HepG2 (cell line): ENCODE data around the gene GPSM1. TPM values are rescaled to one million over a fixed set of nuclear protein-coding genes. Genes with fewer than 3 reads are reported as not detected.

Experiments
- DNMT3B ChIP-seq: conservative IDR thresholded peaks from 2 replicates; pipeline ENCODE4 v1.6.1; 2016; ENCODE audit warnings: missing biosample characterization, control low read depth
- GFI1 ChIP-seq: sonication (generic); formaldehyde crosslinking; IDR thresholded peaks from 2 replicates; pipeline ENCODE4 v1.5.0; 2020; ENCODE audit warnings: missing genetic modification reagents, mild to moderate bottlenecking, borderline replicate concordance
- MLX ChIP-seq: IDR thresholded peaks from 2 replicates; pipeline ENCODE4 v1.6.1; 2016
- MLXIP ChIP-seq: sonication (generic); formaldehyde crosslinking; IDR thresholded peaks from 2 replicates; pipeline ENCODE4 v1.9.0; 2021; ENCODE audit warnings: missing genetic modification reagents, borderline replicate concordance
- MXI1 ChIP-seq: IDR thresholded peaks from 3 replicates; pipeline ENCODE4 v1.6.1; 2012; ENCODE audit warnings: low read depth, low read length, inconsistent platforms, borderline replicate concordance
- NR2F6 ChIP-seq, 2 experiments: IDR thresholded peaks; 2 replicates each; pipeline ENCODE4 v1.6.1; 2016; ENCODE audit warnings: antibody characterized with exemption in 1 of 2, mild to moderate bottlenecking in 1 of 2
- PRDM15 ChIP-seq: sonication (generic); formaldehyde crosslinking; IDR thresholded peaks from 2 replicates; pipeline ENCODE4 v1.4.0; 2020; ENCODE audit warnings: missing genetic modification reagents
- RFX1 ChIP-seq: fragments of 450-650 bp; IDR thresholded peaks from 2 replicates; pipeline ENCODE4 v1.6.1; 2017
- RXRA ChIP-seq: sonication (generic); formaldehyde crosslinking; IDR thresholded peaks from 2 replicates; pipeline ENCODE4 v1.5.1; 2020; ENCODE audit warnings: missing genetic modification reagents
- SMAD3 ChIP-seq: sonication (generic); formaldehyde crosslinking; IDR thresholded peaks from 2 replicates; pipeline ENCODE4 v1.4.0; 2020; ENCODE audit warnings: missing genetic modification reagents
- SOX5 ChIP-seq: IDR thresholded peaks from 2 replicates; pipeline ENCODE4 v1.6.1; 2016; ENCODE audit warnings: borderline replicate concordance
- SP1 ChIP-seq, 2 experiments: fragments of 450-650 bp in 1 of 2; sonication (generic) in 1 of 2; formaldehyde crosslinking in 1 of 2; IDR thresholded peaks; 2 replicates each; pipeline versions ENCODE4 v1.4.0 to v1.6.1; 2016 to 2020; ENCODE audit warnings: missing genetic modification reagents in 1 of 2
- TAF1 ChIP-seq: sonication (generic); formaldehyde crosslinking; IDR thresholded peaks from 2 replicates; pipeline ENCODE4 v1.4.0; 2020; ENCODE audit warnings: missing genetic modification reagents
- ZBTB33 ChIP-seq: sonication (generic); formaldehyde crosslinking; IDR thresholded peaks from 2 replicates; pipeline ENCODE4 v1.4.0; 2020; ENCODE audit warnings: missing genetic modification reagents
- ZFP1 ChIP-seq: IDR thresholded peaks from 2 replicates; pipeline ENCODE4 v1.6.1; 2016
- ZFP37 ChIP-seq: sonication (generic); formaldehyde crosslinking; IDR thresholded peaks from 2 replicates; pipeline ENCODE4 v1.4.0; 2020; ENCODE audit warnings: missing genetic modification reagents, borderline replicate concordance
- ZNF331 ChIP-seq: sonication (generic); formaldehyde crosslinking; IDR thresholded peaks from 2 replicates; pipeline ENCODE4 v1.4.0; 2020; ENCODE audit warnings: missing genetic modification reagents
- ZNF713 ChIP-seq: sonication (generic); formaldehyde crosslinking; IDR thresholded peaks from 2 replicates; pipeline ENCODE4 v1.4.0; 2020; ENCODE audit warnings: mild to moderate bottlenecking, missing genetic modification reagents
- polyA plus RNA-seq, 8 experiments: library from polyadenylated mRNA; depleted of rRNA in 3 of 8; stranded (reverse) in 7 of 8; unstranded in 1 of 8; fragments of >200 nt; fragmentation: Illumina TruSeq in 4 of 8; extraction: Trizol in 4 of 8; gene quantifications; 2 replicates each; pipeline versions ENCODE4 v1.2.1 to v1.2.3, GENCODE V29; 2011 to 2016; ENCODE audit warnings: low read depth in 4 of 8, missing spikeins in 1 of 8, mixed read lengths in 1 of 8; ENCODE audit not compliant: insufficient read depth in 1 of 8
- total RNA-seq, 5 experiments: library from RNA; depleted of rRNA; stranded (reverse); fragments of >200 nt; fragmentation: Illumina TruSeq; extraction: Trizol; gene quantifications; 2 replicates each; pipeline ENCODE4 v1.2.3, GENCODE V29; 2016; ENCODE audit warnings: low read depth in 1 of 5
- TF ChIP-seq, protein P1 (sequence below): sonication (generic); formaldehyde crosslinking; IDR thresholded peaks from 2 replicates; pipeline ENCODE4 v1.4.0; 2020; ENCODE audit warnings: missing genetic modification reagents

Gene GPSM1
- total and polyA plus RNA-seq, 2 of the 13 experiments (the other 11 are each of a cell fraction or from before 2014, with no cell fraction given) = 1.0 to 2.4 TPM

- TF ChIP-seq TAF1 (CRISPR knock-in tag) = peak; percentile 63; the same call in 1 of the 2 replicates
- TF ChIP-seq ZBTB33 (CRISPR knock-in tag) = no peak
- TF ChIP-seq RFX1 = no peak
- no peak for TF ChIP-seq MLX (CRISPR knock-in tag)
- no peak for TF ChIP-seq SMAD3 (CRISPR knock-in tag)
- TF ChIP-seq ZNF713 = no peak
- TF ChIP-seq, protein P1, sequence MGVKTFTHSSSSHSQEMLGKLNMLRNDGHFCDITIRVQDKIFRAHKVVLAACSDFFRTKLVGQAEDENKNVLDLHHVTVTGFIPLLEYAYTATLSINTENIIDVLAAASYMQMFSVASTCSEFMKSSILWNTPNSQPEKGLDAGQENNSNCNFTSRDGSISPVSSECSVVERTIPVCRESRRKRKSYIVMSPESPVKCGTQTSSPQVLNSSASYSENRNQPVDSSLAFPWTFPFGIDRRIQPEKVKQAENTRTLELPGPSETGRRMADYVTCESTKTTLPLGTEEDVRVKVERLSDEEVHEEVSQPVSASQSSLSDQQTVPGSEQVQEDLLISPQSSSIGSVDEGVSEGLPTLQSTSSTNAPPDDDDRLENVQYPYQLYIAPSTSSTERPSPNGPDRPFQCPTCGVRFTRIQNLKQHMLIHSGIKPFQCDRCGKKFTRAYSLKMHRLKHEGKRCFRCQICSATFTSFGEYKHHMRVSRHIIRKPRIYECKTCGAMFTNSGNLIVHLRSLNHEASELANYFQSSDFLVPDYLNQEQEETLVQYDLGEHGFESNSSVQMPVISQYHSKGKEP (CRISPR knock-in tag) = no peak
- TF ChIP-seq RXRA (CRISPR knock-in tag) = 0 out of 2 replicates have a peak, but pooled peaks have one; percentile 23
- TF ChIP-seq GFI1 (CRISPR knock-in tag) = no peak
- no peak for TF ChIP-seq PRDM15
- TF ChIP-seq MXI1 = no peak; the same call in 2 of the 3 replicates
- no peak for TF ChIP-seq MLXIP (CRISPR knock-in tag)
- no peak for TF ChIP-seq SOX5 (CRISPR knock-in tag)
- TF ChIP-seq DNMT3B = no peak
- TF ChIP-seq ZNF331 (CRISPR knock-in tag) = 0 out of 2 replicates have a peak, but pooled peaks have one; percentile 10
- TF ChIP-seq NR2F6 (IDR thresholded peaks at IDR 0.05) = no peak
- TF ChIP-seq NR2F6 (CRISPR knock-in tag; IDR thresholded peaks at IDR 0.05) = no peak
- TF ChIP-seq ZFP1 = no peak
- no peak for TF ChIP-seq SP1 (IDR thresholded peaks at IDR 0.05)
- TF ChIP-seq SP1 (CRISPR knock-in tag; IDR thresholded peaks at IDR 0.05) = no peak
- no peak for TF ChIP-seq ZFP37 (CRISPR knock-in tag)
Measured at GRCh38 chr9:136373300-136374182, 46.2 kb downstream of the GPSM1 start, which contains the start of gene CARD9 (continued).
